Activated CD8-positive, alpha-beta memory T cell treated with anti-CD3 and anti-CD28 coated beads, Interleukin-2, amount 10 ng/mL, durations not matched to agents 7 days and 5 days (primary cell): ENCODE data around the gene FPGS. TPM values are rescaled to one million over a fixed set of nuclear protein-coding genes. Genes with fewer than 3 reads are reported as not detected.
"Not testable (repeated sequence)": the region's sequence is repeated elsewhere in the genome, so short reads cannot be mapped to it uniquely, and the experiment has no call there.

Experiments
- ATAC-seq: fragments of 150-1000 bp; cut with Tn5 transposase; one replicate; pipeline ENCODE4 v1.10.0; 2021; ENCODE audit warnings: moderate library complexity
- CTCF ChIA-PET: fragments of 350-600 bp; sonication (Branson Sonifier 250); formaldehyde crosslinking; loops from one replicate; lab custom pipeline; 2021; ENCODE audit warnings: antibody characterized with exemption; lab: Charles Lee
- DNase-seq: peaks from one replicate; pipeline ENCODE4 v3.0.0-alpha.2; 2020
- H3K27ac Mint-ChIP-seq: one replicate; pipeline ENCODE4 v1.8.0; 2021; ENCODE audit warnings: mild to moderate bottlenecking, mixed read lengths
- H3K27me3 Mint-ChIP-seq: one replicate; pipeline ENCODE4 v1.8.0; 2021; ENCODE audit warnings: mixed read lengths
- H3K36me3 Mint-ChIP-seq: one replicate; pipeline ENCODE4 v1.8.0; 2021; ENCODE audit warnings: mild to moderate bottlenecking, mixed read lengths
- H3K4me1 Mint-ChIP-seq: one replicate; pipeline ENCODE4 v1.8.0; 2021; ENCODE audit warnings: mixed read lengths
- H3K4me3 Mint-ChIP-seq: one replicate; pipeline ENCODE4 v1.8.0; 2021; ENCODE audit warnings: mild to moderate bottlenecking, moderate library complexity, mixed read lengths
- H3K9me3 Mint-ChIP-seq: one replicate; pipeline ENCODE4 v1.8.0; 2022; ENCODE audit warnings: low read depth, mixed read lengths
- total RNA-seq, 2 experiments: library from RNA; stranded (reverse); gene quantifications; one replicate each; pipeline ENCODE4 v1.2.3, GENCODE V29; 2021

FPGS gene
- total RNA-seq = 100 to 1,000 TPM; 109 to 117 TPM

- CTCF ChIA-PET = interaction anchor here (1.0 to 5.3 kb wide), 6 partner anchors 17 to 101 kb away, joined by 3 to 30 read pairs (median 6); partner anchors contain the start of genes CDK9 and TOR2A
- peak; percentile 88 for ATAC-seq
Observed at GRCh38 chr9:127802576-127803443, at the start of gene FPGS. Gene FPGS, plus strand, starts transcription at chr9:127802882. Its CDS starts 43 bp downstream, at chr9:127802925.

GRCh38 chr9:127753148-127753547 lies 49.5 kb upstream of the FPGS start:
- ATAC-seq (no peak), DNase-seq (no peak)
- CTCF ChIA-PET = interaction anchor here (0.7 to 1.0 kb wide), 2 partner anchors 9 to 14 kb away, joined by 3 to 4 read pairs; no protein-coding TSS in a partner anchor
- Mint-ChIP-seq H3K4me1 (no peaks in the 10 kb centered on the region), H3K4me3 (no peak overlapping the region), H3K9me3 (no peaks in the 10 kb centered on the region), H3K27me3 (no peaks in the 10 kb centered on the region), H3K36me3 (peaks cover 32% of the 10 kb centered on the region), H3K27ac (no peak overlapping the region)

More at GRCh38 chr9:127802576-127803443, at the start of gene FPGS:
- Mint-ChIP-seq H3K27ac (peak within 1 kb of the TSS; percentile 94), H3K9me3 (no peaks in the 10 kb centered on the region), H3K4me3 (peak within 1 kb of the TSS; percentile 95), H3K27me3 (no peaks in the 10 kb centered on the region), H3K36me3 (peaks cover 7% of the 10 kb centered on the region), H3K4me1 (peaks cover 24% of the 10 kb centered on the region)
- peak; percentile 90 for DNase-seq

- DNase-seq = no peak
- H3K36me3 Mint-ChIP-seq = peaks cover 31% of the 10 kb centered on the region
- no peak overlapping the region for H3K4me3 Mint-ChIP-seq
- no peaks in the 10 kb centered on the region for H3K9me3 Mint-ChIP-seq
- no peak for ATAC-seq
- H3K4me1 Mint-ChIP-seq = no peaks in the 10 kb centered on the region
- no peak overlapping the region for H3K27ac Mint-ChIP-seq
- no peaks in the 10 kb centered on the region for H3K27me3 Mint-ChIP-seq
- CTCF ChIA-PET = interaction anchor here (0.7 to 1.0 kb wide), 2 partner anchors 9 to 13 kb away, joined by 3 to 4 read pairs; no protein-coding TSS in a partner anchor
Observed at GRCh38 chr9:127753622-127754021, 49.1 kb upstream of the FPGS start.

- CTCF ChIA-PET = interaction anchor here (1.0 kb wide), 1 partner anchor 13 kb away, joined by 3 read pairs; no protein-coding TSS in a partner anchor
- Mint-ChIP-seq H3K27me3 (no peaks in the 10 kb centered on the region), H3K36me3 (peaks cover 30% of the 10 kb centered on the region), H3K9me3 (no peaks in the 10 kb centered on the region), H3K27ac (no peak overlapping the region), H3K4me3 (no peak overlapping the region), H3K4me1 (no peaks in the 10 kb centered on the region)
- ATAC-seq (no peak), DNase-seq (no peak)
Observed at GRCh38 chr9:127754099-127755060, 48.3 kb upstream of the FPGS start.

GRCh38 chr9:127755061-127756060 lies 47.3 kb upstream of the FPGS start:
- Mint-ChIP-seq H3K4me1 (no peaks in the 10 kb centered on the region), H3K4me3 (no peak overlapping the region), H3K9me3 (no peaks in the 10 kb centered on the region), H3K36me3 (peaks cover 25% of the 10 kb centered on the region), H3K27me3 (no peaks in the 10 kb centered on the region), H3K27ac (no peak overlapping the region)
- DNase-seq (no peak), ATAC-seq (no peak)
- CTCF ChIA-PET = interaction anchor here (1.0 to 1.2 kb wide), 3 partner anchors 12 to 115 kb away, joined by 3 to 4 read pairs (median 3); no protein-coding TSS in a partner anchor

GRCh38 chr9:127756233-127756632 lies 46.4 kb upstream of the FPGS start:
- H3K36me3 Mint-ChIP-seq = peaks cover 22% of the 10 kb centered on the region
- no peak for ATAC-seq
- no peak overlapping the region for H3K27ac Mint-ChIP-seq
- no peak overlapping the region for H3K4me3 Mint-ChIP-seq
- H3K9me3 Mint-ChIP-seq = no peaks in the 10 kb centered on the region
- no peak for DNase-seq
- no peaks in the 10 kb centered on the region for H3K27me3 Mint-ChIP-seq
- H3K4me1 Mint-ChIP-seq = no peaks in the 10 kb centered on the region
- CTCF ChIA-PET = interaction anchor here (1.1 to 1.2 kb wide), 3 partner anchors 108 to 143 kb away, joined by 3 to 4 read pairs (median 3); partner anchors contain the start of gene ST6GALNAC6

GRCh38 chr9:127756776-127757175 lies 45.9 kb upstream of the FPGS start:
- ATAC-seq, DNase-seq, H3K4me1 Mint-ChIP-seq, H3K9me3 Mint-ChIP-seq, H3K4me3 Mint-ChIP-seq, H3K27ac Mint-ChIP-seq, H3K27me3 Mint-ChIP-seq: not testable (repeated sequence)
- CTCF ChIA-PET = interaction anchor here (0.8 to 1.1 kb wide), 4 partner anchors 22 to 165 kb away, joined by 3 to 5 read pairs (median 3); partner anchors contain the start of gene ST6GALNAC6
- H3K36me3 Mint-ChIP-seq = peaks cover 18% of the 10 kb centered on the region

- Mint-ChIP-seq H3K9me3 (no peaks in the 10 kb centered on the region), H3K27ac (no peak overlapping the region), H3K4me3 (no peak overlapping the region), H3K4me1 (peaks cover 4% of the 10 kb centered on the region), H3K27me3 (no peaks in the 10 kb centered on the region), H3K36me3 (peaks cover 27% of the 10 kb centered on the region)
- ATAC-seq = no peak
- DNase-seq = no peak
- CTCF ChIA-PET = no interaction called here
Observed at GRCh38 chr9:127758843-127759242, 43.8 kb upstream of the FPGS start.

GRCh38 chr9:127761061-127761460 lies 41.6 kb upstream of the FPGS start:
- Mint-ChIP-seq H3K27ac (no peak overlapping the region), H3K27me3 (no peaks in the 10 kb centered on the region), H3K36me3 (peaks cover 42% of the 10 kb centered on the region), H3K4me3 (no peak overlapping the region), H3K9me3 (no peaks in the 10 kb centered on the region), H3K4me1 (peaks cover 21% of the 10 kb centered on the region)
- DNase-seq (no peak), ATAC-seq (no peak)
- CTCF ChIA-PET = interaction anchor here (1.5 kb wide), 1 partner anchor 17 kb away, joined by 4 read pairs; no protein-coding TSS in a partner anchor

- CTCF ChIA-PET = no interaction called here
- Mint-ChIP-seq H3K4me1 (peaks cover 25% of the 10 kb centered on the region), H3K27ac (no peak overlapping the region), H3K36me3 (peaks cover 46% of the 10 kb centered on the region), H3K4me3 (no peak overlapping the region), H3K9me3 (no peaks in the 10 kb centered on the region), H3K27me3 (no peaks in the 10 kb centered on the region)
- ATAC-seq = no peak
- no peak for DNase-seq
Observed at GRCh38 chr9:127761491-127761956, 41.2 kb upstream of the FPGS start.

GRCh38 chr9:127762111-127762676 lies 40.5 kb upstream of the FPGS start:
- DNase-seq (no peak), ATAC-seq (no peak)
- Mint-ChIP-seq H3K27me3 (no peaks in the 10 kb centered on the region), H3K4me1 (peaks cover 31% of the 10 kb centered on the region), H3K27ac (peak overlapping the region; percentile 22), H3K4me3 (no peak overlapping the region), H3K9me3 (no peaks in the 10 kb centered on the region), H3K36me3 (peaks cover 51% of the 10 kb centered on the region)
- CTCF ChIA-PET = interaction anchor here (1.0 to 6.1 kb wide), 5 partner anchors 9 to 159 kb away, joined by 3 to 61 read pairs (median 3); partner anchors contain the start of gene CDK9
